ENCODE data around the gene DOK3.

DNA sequence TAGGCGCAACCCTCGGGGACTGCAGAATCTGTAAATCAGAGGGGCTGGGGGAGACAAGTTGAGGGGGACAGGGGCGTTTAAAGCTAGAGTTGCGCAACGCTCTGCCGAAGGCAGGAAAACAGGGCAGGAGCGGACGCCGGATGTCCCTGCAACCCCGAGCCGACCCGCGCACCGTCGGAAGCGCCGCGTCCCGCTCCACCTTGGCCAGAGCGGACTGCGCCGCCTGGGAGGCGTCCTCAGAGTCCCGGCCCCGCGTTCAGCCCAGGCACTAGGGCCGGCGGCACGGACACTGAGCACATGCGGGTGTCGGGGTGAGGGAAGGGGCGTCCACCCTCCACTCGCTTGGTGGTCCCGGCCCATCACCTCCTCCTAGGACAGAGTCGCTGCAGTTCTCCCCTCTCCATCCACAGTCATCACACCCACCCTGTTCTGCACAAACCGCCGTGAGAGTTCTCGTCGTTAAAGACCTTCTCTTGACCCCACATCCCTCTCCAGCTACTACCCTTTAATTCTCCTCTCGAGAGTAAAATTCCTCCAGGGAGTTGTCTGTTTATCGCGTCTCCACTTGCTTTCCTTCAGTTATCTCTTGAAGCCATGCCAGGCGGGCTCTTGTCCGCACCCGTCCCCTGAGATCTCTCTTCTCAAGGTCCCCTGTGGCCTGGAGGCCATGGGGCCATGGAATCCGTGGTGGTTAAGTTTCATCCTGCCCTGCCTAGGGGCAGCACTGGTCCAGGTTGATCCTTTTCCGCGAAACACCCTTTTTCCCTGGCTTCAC is 11.4 kb downstream of the DOK3 start:
- peak; percentile 26 for TF ChIP-seq EZH2 (IDR thresholded peaks at IDR 0.05; ENCODE audit: low read length)
- TF ChIP-seq, protein P1, sequence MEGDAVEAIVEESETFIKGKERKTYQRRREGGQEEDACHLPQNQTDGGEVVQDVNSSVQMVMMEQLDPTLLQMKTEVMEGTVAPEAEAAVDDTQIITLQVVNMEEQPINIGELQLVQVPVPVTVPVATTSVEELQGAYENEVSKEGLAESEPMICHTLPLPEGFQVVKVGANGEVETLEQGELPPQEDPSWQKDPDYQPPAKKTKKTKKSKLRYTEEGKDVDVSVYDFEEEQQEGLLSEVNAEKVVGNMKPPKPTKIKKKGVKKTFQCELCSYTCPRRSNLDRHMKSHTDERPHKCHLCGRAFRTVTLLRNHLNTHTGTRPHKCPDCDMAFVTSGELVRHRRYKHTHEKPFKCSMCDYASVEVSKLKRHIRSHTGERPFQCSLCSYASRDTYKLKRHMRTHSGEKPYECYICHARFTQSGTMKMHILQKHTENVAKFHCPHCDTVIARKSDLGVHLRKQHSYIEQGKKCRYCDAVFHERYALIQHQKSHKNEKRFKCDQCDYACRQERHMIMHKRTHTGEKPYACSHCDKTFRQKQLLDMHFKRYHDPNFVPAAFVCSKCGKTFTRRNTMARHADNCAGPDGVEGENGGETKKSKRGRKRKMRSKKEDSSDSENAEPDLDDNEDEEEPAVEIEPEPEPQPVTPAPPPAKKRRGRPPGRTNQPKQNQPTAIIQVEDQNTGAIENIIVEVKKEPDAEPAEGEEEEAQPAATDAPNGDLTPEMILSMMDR (optimal IDR thresholded peaks at IDR 0.05 in 1 of 3, IDR thresholded peaks at IDR 0.05 in 1 of 3, conservative IDR thresholded peaks at IDR 0.05 in 1 of 3; ENCODE audit: extremely low read depth in 1 of 3, insufficient read depth in 2 of 3, low read length in 3 of 3): no peak
